ENCODE measurements around the gene PIP5K1B.

- TF ChIP-seq EZH2 (IDR thresholded peaks at IDR 0.05) (no peak), POLR2AphosphoS5 (IDR thresholded peaks at IDR 0.05; ENCODE audit: borderline replicate concordance, low read depth, low read length) (no peak)
Measured at GRCh38 chr9:68964765-68965164, 259.7 kb downstream of the PIP5K1B start.
